Hippocampal formation (tissue), 2 donors: ENCODE results near the gene ITPR2.
A peak's percentile ranks its signal among the peaks of the same experiment; 100 is the strongest.

ENCODE experiments used
- DNase-seq, 2 donors: peaks; one replicate each; lab custom pipeline; 2025; lab: John Stamatoyannopoulos, UW

ITPR2 gene

DNA sequence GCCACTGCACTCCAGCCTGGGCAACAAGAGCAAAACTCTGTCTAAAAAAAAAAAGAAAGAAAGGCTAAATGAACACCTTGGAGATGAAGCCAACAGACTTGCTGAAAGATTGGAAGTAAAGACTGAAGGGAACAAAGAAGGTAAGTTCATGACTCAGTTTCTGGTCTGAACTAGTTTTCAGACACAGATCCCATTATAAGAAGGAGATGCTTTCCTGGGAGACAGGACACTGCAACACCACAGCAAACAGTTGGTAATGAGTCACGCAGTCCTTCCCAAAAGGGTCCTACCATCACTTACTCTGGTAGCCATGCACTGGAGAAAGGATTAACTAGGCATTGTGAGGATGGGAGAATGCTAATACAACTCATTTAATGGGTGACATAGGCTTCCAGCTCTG lies 540.4 kb downstream of the ITPR2 start:
- DNase-seq = no peak

DNA sequence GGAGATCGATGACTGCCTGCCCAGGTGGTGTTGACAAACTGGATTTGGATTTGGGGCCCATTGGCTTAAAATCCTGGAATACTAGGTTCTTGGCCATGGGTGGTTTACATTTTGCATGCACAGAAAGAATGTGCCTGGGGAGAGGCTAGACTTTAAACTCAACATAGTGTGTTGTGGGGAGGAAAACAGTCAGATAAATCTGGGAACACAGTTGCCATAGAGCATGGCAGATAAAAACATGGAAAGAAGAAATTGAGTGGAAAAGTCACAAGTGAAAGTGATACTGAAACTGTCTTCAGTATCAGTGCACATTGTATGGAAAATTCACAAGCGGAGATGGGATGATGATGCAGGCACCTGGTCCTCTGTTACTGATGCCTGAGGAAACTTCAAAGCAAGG lies 542.4 kb downstream of the ITPR2 start:
- no peak for DNase-seq

GRCh38 chr12:26287671-26288381 lies 545.2 kb downstream of the ITPR2 start:
- peak in 1 of 2 donors; percentile 32 for DNase-seq
